ENCODE data around the gene CLTB. TPM values are rescaled to one million over a fixed set of nuclear protein-coding genes. Genes with fewer than 3 reads are reported as not detected.
A peak's percentile ranks its signal among the peaks of the same experiment; 100 is the strongest.

The CLTB gene
- total RNA-seq, 2 donors from 2014 or later, result 39.6 to 57.3 TPM

DNA sequence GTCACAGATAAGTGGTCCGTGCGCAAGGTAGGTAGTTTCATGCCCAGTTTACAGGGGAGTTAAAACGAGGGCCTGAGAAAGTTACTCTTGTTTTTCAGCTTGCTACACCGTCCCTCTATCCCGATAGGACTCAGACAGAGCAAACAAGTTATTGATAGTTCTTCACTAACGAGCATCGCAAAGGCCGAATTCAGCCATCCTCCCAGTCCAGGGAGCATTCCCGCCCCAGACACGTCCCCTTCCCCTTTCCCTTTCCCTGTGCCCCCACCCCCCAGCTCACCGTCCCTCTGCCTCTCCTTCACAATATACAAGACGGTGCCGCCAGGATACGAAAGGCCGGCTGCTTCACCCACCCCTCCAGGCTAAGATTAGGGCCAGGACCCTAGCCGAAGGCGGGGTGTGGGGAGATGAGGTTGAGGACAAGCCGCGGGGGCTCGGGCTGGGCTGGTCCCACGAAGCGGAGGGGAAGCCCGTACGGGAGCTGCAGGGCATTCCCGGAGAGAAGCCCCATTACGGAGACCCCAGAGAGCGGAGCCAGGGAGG, 55.4 kb downstream of the CLTB start:
- TF ChIP-seq POLR2A (IDR thresholded peaks at IDR 0.05), result no peak
- TF ChIP-seq, protein P1, sequence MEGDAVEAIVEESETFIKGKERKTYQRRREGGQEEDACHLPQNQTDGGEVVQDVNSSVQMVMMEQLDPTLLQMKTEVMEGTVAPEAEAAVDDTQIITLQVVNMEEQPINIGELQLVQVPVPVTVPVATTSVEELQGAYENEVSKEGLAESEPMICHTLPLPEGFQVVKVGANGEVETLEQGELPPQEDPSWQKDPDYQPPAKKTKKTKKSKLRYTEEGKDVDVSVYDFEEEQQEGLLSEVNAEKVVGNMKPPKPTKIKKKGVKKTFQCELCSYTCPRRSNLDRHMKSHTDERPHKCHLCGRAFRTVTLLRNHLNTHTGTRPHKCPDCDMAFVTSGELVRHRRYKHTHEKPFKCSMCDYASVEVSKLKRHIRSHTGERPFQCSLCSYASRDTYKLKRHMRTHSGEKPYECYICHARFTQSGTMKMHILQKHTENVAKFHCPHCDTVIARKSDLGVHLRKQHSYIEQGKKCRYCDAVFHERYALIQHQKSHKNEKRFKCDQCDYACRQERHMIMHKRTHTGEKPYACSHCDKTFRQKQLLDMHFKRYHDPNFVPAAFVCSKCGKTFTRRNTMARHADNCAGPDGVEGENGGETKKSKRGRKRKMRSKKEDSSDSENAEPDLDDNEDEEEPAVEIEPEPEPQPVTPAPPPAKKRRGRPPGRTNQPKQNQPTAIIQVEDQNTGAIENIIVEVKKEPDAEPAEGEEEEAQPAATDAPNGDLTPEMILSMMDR (IDR thresholded peaks at IDR 0.05), result no peak
- ATAC-seq (peak; percentile 24), DNase-seq (peak; percentile 18 to 29 (median 22))
- no peaks in the 10 kb centered on the region for H3K27me3 ChIP-seq
- peak overlapping the region; percentile 68 to 99 for H3K4me3 ChIP-seq
- 1% methylated on average over 21 to 27 of the region's 27 CpGs for WGBS, 2 donors
- peaks cover 25% of the 10 kb centered on the region for H3K4me1 ChIP-seq
- H3K36me3 ChIP-seq (replicated peaks in 1 of 2; ENCODE audit: insufficient read depth in 1 of 2, low read depth in 2 of 2), result no peaks in the 10 kb centered on the region
- intact Hi-C loops (cut with DNase I), result no loop called here
- H3K27ac ChIP-seq, result peak overlapping the region in 3 of 4 donors; percentile 81 to 90 (median 81)
- no peaks in the 10 kb centered on the region for H3K9me3 ChIP-seq

DNA sequence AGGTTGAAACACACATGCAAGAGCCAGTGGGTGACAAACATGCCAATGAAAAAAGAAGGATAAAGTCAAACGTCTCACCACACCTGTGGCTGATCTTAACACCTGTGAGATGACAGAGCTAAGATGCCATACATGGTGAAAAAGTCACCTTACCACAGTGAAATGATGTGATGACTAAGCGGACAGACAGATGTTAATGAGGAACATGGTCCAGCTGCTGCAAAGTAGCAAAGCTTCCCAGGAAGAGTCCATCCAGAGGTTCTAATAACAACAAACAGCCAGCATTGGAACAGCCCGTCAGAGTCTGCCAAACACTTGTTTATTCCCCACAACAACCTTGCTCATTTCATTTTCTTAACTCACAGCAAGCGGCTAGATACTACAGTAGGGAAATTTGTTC, 56.7 kb downstream of the CLTB start:
- peaks cover 16% of the 10 kb centered on the region for H3K4me1 ChIP-seq
- no peaks in the 10 kb centered on the region for H3K9me3 ChIP-seq
- no peaks in the 10 kb centered on the region for H3K36me3 ChIP-seq (replicated peaks in 1 of 2; ENCODE audit: insufficient read depth in 1 of 2, low read depth in 2 of 2)
- TF ChIP-seq, protein P1 (IDR thresholded peaks at IDR 0.05), result no peak
- TF ChIP-seq POLR2A (IDR thresholded peaks at IDR 0.05), result no peak
- WGBS, 2 donors, result 55 to 69% methylated on average over 4 of the region's 4 CpGs
- H3K4me3 ChIP-seq, result no peak overlapping the region
- ATAC-seq (no peak), DNase-seq (no peak)
- no peaks in the 10 kb centered on the region for H3K27me3 ChIP-seq
- no peak overlapping the region for H3K27ac ChIP-seq
- intact Hi-C loops (cut with DNase I), result no loop called here

DNA sequence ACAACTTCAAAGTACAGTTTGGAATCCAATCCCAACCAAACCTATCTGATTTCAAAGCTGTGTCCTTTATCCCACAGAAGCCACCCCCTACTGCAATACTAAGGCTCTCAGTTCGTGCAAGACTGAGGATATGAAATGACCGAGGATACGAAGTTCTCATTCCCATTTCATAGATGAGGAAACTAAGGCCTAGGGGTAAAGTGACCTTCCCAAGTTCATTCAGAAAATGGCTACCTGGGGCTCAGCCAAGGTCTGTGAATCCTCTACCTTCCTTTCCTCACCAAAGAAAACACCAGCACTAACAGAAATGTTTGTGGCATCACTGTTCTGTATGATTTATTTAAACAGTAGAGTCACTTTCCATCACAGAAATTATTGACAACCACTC, 60.2 kb downstream of the CLTB start:
- no peak overlapping the region for H3K4me3 ChIP-seq
- no peak overlapping the region for H3K27ac ChIP-seq
- WGBS, 2 donors, result 85 to 91% methylated on average over 3 of the region's 3 CpGs
- no peaks in the 10 kb centered on the region for H3K9me3 ChIP-seq
- no peaks in the 10 kb centered on the region for H3K36me3 ChIP-seq (replicated peaks in 1 of 2; ENCODE audit: insufficient read depth in 1 of 2, low read depth in 2 of 2)
- TF ChIP-seq, protein P1 (IDR thresholded peaks at IDR 0.05), result no peak
- TF ChIP-seq POLR2A (IDR thresholded peaks at IDR 0.05), result no peak
- ATAC-seq (no peak), DNase-seq (no peak)
- no peaks in the 10 kb centered on the region for H3K27me3 ChIP-seq
- intact Hi-C loops (cut with DNase I), result no loop called here
- peaks cover 11% of the 10 kb centered on the region for H3K4me1 ChIP-seq

DNA sequence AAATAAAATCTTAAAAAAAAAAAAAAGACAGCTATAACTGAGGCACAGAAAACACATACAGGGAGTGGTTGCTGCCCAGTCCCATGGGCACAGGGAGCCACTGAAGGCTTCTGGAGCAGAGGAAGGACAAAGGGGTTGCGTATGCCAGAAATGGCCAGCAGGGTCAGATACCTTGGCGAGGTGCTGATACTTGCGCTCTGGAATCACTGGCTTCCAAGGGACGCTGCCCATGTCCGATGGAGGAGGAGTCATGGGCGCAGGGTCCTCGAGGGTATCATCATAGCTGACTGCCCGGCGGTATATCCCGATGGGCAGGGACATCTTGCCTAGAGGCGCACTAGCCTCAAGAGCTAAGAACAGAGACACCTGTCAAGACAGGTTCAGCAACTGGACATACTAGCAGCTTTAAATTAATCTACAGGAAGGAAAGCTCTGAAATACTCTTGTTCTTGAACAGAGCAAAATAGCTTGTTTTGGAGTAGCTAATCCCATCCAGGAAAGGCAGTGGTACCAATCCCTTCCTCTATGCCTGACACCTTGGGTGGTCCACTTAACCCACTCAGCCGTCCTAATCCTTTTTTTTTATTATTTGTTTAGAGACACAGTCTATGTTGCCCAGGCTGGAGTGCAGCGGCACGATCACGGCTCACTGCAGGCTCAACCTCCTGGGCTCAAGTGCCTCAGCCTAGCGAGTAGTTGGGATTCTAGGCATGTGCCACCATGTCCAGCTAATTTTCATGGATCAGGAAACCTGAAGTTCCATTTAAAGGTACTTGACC, 60.8 kb downstream of the CLTB start:
- Histone ChIP-seq H3K36me3 (replicated peaks in 1 of 2; ENCODE audit: insufficient read depth in 1 of 2, low read depth in 2 of 2) (peaks cover 0 to 2% of the 10 kb centered on the region in 2 donors), H3K9me3 (no peaks in the 10 kb centered on the region), H3K27ac (no peak overlapping the region), H3K4me3 (no peak overlapping the region), H3K4me1 (peaks cover 11% of the 10 kb centered on the region), H3K27me3 (no peaks in the 10 kb centered on the region)
- TF ChIP-seq POLR2A (IDR thresholded peaks at IDR 0.05), result no peak
- TF ChIP-seq, protein P1 (IDR thresholded peaks at IDR 0.05), result no peak
- ATAC-seq (no peak), DNase-seq (no peak)
- 89 to 91% methylated on average over 16 of the region's 16 CpGs for WGBS, 2 donors
- intact Hi-C loops (cut with DNase I), result no loop called here

All from body of pancreas (tissue), 4 donors.